Activated naive CD4-positive, alpha-beta T cell treated with anti-CD3 and anti-CD28 coated beads for 36 hours (primary cell): ENCODE measurements around the gene CNTRL. TPM values are rescaled to one million over a fixed set of nuclear protein-coding genes. Genes with fewer than 3 reads are reported as not detected.
"Not testable (repeated sequence)": the region's sequence is repeated elsewhere in the genome, so short reads cannot be mapped to it uniquely, and the experiment has no call there.

Experiments
- CTCF ChIA-PET: fragments of 350-600 bp; sonication (Branson Sonifier 250); formaldehyde crosslinking; loops from one replicate; lab custom pipeline; 2021; ENCODE audit warnings: antibody characterized with exemption; lab: Charles Lee
- DNase-seq: peaks from one replicate; pipeline ENCODE4 v3.0.0-alpha.2; 2020
- H3K27ac Mint-ChIP-seq: one replicate; pipeline ENCODE4 v1.8.0; 2021; ENCODE audit warnings: mild to moderate bottlenecking, mixed read lengths
- H3K27me3 Mint-ChIP-seq: one replicate; pipeline ENCODE4 v1.8.0; 2021; ENCODE audit warnings: low read depth, mixed read lengths
- H3K36me3 Mint-ChIP-seq: one replicate; pipeline ENCODE4 v1.8.0; 2021; ENCODE audit warnings: low read depth, mixed read lengths
- H3K4me1 Mint-ChIP-seq: one replicate; pipeline ENCODE4 v1.8.0; 2021; ENCODE audit warnings: low read depth, mixed read lengths
- H3K4me3 Mint-ChIP-seq: one replicate; pipeline ENCODE4 v1.8.0; 2021; ENCODE audit warnings: mild to moderate bottlenecking, moderate library complexity, mixed read lengths
- H3K9me3 Mint-ChIP-seq: one replicate; pipeline ENCODE4 v1.8.0; 2021; ENCODE audit warnings: mixed read lengths
- intact Hi-C: fragments of 100-400 bp; cut with micrococcal nuclease; formaldehyde crosslinking; loops from one replicate; pipeline ENCODE4 v1.15.1; 2023
- total RNA-seq, 2 experiments: library from RNA; stranded (reverse); gene quantifications; one replicate each; pipeline ENCODE4 v1.2.3, GENCODE V29; 2021

The CNTRL gene
- total RNA-seq, 2 experiments from 2014 or later: 59.4 to 63.6 TPM

DNA sequence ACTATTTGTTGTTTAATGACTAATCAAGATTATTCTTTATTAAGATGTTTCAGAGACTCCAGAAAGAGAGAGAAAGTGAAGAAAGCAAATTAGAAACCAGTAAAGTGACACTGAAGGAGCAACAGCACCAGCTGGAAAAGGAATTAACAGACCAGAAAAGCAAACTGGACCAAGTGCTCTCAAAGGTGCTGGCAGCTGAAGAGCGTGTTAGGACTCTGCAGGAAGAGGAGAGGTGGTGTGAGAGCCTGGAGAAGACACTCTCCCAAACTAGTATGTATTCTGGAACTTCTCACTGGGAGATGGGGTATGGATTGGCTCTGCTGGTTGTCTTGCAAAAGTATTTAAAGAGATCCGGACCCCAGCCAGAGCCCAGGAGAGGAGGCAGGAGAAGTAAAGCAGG is 93.3 kb downstream of the CNTRL start:
- no peaks in the 10 kb centered on the region for H3K27me3 Mint-ChIP-seq
- no peak overlapping the region for H3K4me3 Mint-ChIP-seq
- CTCF ChIA-PET: interaction anchor here (0.6 to 3.2 kb wide), 4 partner anchors 9 to 186 kb away, joined by 3 to 20 read pairs (median 5); no protein-coding TSS in a partner anchor
- H3K4me1 Mint-ChIP-seq: peaks cover 21% of the 10 kb centered on the region
- peaks cover 38% of the 10 kb centered on the region for H3K36me3 Mint-ChIP-seq
- intact Hi-C loops: loop anchor here (5.0 kb wide), 1 partner anchor 411 kb away; no protein-coding TSS in a partner anchor
- peak overlapping the region; percentile 27 for H3K27ac Mint-ChIP-seq
- no peaks in the 10 kb centered on the region for H3K9me3 Mint-ChIP-seq
- DNase-seq: no peak

DNA sequence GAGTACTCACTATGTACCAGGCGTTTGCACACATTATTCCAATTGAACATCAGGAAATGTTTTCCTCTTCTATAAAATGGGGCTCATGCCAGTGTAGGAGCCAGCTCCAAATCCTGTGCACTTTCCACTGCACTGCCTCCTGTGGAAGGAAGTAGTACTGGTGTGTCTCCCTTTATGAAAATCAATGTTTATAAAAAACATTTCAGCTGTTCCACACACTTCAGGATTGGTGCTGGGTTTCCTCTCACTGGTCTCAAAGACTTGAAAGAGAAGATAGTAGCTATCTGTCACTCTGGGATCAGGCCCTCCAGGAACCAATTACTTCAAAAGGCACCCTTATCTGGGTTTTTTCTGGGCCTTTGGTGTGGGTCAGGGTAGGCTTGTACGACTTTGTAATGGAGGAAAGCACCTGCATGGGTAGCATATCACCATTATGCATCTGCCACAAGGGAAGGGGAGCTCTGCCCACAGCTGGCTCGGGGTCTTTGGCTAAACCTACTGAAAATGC is 94.4 kb downstream of the CNTRL start:
- Mint-ChIP-seq H3K4me1 (peaks cover 21% of the 10 kb centered on the region), H3K27me3 (no peaks in the 10 kb centered on the region), H3K4me3 (no peak overlapping the region), H3K9me3 (no peaks in the 10 kb centered on the region), H3K36me3 (peaks cover 45% of the 10 kb centered on the region), H3K27ac (peak overlapping the region; percentile 54)
- intact Hi-C loops: loop anchor here (5.0 kb wide), 1 partner anchor 412 kb away; no protein-coding TSS in a partner anchor
- CTCF ChIA-PET: interaction anchor here (0.6 to 3.2 kb wide), 12 partner anchors 10 to 423 kb away, joined by 3 to 20 read pairs (median 4); no protein-coding TSS in a partner anchor
- DNase-seq: peak; percentile 36

DNA sequence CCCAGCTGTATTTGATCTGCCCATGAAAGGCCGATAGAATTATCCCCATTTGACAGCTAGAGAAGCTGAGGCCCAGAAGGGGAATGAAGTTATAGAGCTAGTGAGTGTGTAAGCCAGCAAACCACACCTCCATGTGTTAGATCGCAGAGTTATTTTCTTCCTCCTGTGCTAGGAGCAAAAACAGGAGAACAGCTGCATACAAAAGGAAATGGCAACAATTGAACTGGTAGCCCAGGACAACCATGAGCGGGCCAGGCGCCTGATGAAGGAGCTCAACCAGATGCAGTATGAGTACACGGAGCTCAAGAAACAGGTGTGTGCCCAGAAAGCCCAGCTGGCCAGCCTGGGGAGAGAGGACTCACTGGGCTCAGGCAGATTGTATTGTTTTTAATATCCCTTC is 96.5 kb downstream of the CNTRL start:
- CTCF ChIA-PET: interaction anchor here (1.4 to 1.9 kb wide), 3 partner anchors 9 to 15 kb away, joined by 3 to 6 read pairs (median 5); no protein-coding TSS in a partner anchor
- H3K4me1 Mint-ChIP-seq: peaks cover 21% of the 10 kb centered on the region
- H3K4me3 Mint-ChIP-seq: no peak overlapping the region
- H3K36me3 Mint-ChIP-seq: peaks cover 55% of the 10 kb centered on the region
- intact Hi-C loops: no loop called here
- no peaks in the 10 kb centered on the region for H3K27me3 Mint-ChIP-seq
- peak overlapping the region; percentile 42 for H3K27ac Mint-ChIP-seq
- H3K9me3 Mint-ChIP-seq: no peaks in the 10 kb centered on the region
- no peak for DNase-seq

DNA sequence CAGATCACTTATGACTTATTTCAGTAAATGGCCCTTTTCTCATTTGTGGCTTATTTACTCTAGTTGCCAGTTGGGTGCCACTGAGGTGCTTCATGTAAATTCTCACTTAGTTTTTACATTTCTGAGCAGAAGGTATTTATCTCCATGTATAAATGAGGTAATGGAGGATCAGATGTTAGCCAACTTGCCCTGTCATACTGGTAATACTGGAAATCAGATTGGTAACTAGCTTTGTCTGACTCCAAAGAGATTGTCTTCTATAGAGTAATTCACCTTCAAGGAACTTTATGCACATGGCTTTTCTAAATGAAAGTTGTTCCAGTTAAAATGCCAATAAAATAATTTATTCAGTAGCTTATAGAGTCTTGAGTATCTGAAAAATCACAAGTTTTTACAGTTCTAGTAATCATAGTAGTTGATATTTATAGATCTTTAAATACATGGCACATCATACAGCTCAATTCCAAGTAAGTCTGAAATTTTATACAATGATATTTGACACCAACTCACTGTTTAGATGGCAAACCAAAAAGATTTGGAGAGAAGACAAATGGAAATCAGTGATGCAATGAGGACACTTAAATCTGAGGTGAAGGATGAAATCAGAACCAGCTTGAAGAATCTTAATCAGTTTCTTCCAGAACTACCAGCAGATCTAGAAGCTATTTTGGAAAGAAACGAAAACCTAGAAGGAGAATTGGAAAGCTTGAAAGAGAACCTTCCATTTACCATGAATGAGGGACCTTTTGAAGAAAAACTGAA is 98.2 kb downstream of the CNTRL start:
- CTCF ChIA-PET: interaction anchor here (0.6 to 0.7 kb wide), 2 partner anchors 46 to 261 kb away, joined by 3 read pairs; no protein-coding TSS in a partner anchor
- DNase-seq: no peak
- intact Hi-C loops: no loop called here
- Mint-ChIP-seq H3K27me3 (no peaks in the 10 kb centered on the region), H3K27ac (peak overlapping the region; percentile 10), H3K9me3 (no peaks in the 10 kb centered on the region), H3K4me1 (peaks cover 14% of the 10 kb centered on the region), H3K4me3 (no peak overlapping the region), H3K36me3 (peaks cover 55% of the 10 kb centered on the region)

DNA sequence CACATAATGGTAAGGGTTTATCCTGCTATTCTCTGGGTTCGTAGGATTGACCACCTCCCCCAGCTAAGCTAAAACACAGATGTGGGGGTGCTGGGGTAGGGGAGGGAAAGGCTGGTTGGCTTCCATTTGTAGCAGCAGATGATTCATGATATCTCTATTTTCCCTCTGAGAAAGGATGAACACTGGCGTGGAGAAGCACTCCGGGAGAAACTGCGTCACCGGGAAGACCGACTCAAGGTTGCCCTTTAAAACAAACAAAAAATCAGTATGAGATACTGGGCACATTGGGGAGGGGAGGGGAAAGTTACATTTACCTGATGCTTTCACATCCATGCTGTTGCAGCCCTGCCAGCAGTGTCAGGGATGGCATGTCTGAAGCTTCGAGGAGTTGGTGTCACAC is 98.7 kb downstream of the CNTRL start:
- no peak for DNase-seq
- peaks cover 54% of the 10 kb centered on the region for H3K36me3 Mint-ChIP-seq
- no peak overlapping the region for H3K4me3 Mint-ChIP-seq
- CTCF ChIA-PET: interaction anchor here (0.7 kb wide), 1 partner anchor 235 kb away, joined by 3 read pairs; no protein-coding TSS in a partner anchor
- intact Hi-C loops: no loop called here
- peaks cover 8% of the 10 kb centered on the region for H3K4me1 Mint-ChIP-seq
- no peaks in the 10 kb centered on the region for H3K27me3 Mint-ChIP-seq
- peak overlapping the region; percentile 60 for H3K27ac Mint-ChIP-seq
- no peaks in the 10 kb centered on the region for H3K9me3 Mint-ChIP-seq

DNA sequence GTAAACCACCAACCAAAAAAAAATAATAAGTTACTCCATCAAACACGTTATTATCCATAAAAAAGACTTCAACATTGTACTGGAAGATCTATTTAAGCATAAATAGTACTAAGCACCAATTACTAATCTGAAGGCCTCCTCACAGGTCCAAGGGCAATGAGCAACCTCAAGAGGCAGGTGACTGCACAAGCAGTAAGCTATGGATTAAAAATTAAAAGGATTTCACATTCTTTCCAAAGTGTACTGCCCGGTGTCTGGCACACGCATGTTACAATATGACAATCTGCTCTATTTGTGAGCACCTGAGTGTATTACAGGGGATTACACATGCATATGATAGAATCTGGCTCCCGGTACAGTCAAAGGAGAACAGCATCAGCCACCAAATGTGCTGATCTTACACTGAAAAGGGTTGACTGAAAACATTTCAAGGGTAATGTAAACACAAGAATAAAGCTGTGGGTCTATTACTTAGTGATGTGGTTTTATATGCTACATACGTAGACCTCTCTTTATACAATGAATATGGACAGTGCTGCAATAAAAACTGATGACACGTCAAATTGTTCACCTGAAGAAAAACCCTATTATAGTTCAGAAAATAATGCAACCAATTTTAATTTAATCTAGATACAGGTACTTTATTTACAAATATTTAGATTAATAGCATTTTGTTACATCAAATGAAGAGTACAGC is 104.1 kb downstream of the CNTRL start:
- intact Hi-C loops: loop anchor here (2.0 kb wide), 1 partner anchor 14 kb away; no protein-coding TSS in a partner anchor
- CTCF ChIA-PET: no interaction called here
- Mint-ChIP-seq H3K4me3 (no peak overlapping the region), H3K36me3 (peaks cover 36% of the 10 kb centered on the region), H3K27me3 (no peaks in the 10 kb centered on the region), H3K4me1 (peaks cover 22% of the 10 kb centered on the region), H3K27ac (peak overlapping the region; percentile 51), H3K9me3 (no peaks in the 10 kb centered on the region)
- no peak for DNase-seq

DNA sequence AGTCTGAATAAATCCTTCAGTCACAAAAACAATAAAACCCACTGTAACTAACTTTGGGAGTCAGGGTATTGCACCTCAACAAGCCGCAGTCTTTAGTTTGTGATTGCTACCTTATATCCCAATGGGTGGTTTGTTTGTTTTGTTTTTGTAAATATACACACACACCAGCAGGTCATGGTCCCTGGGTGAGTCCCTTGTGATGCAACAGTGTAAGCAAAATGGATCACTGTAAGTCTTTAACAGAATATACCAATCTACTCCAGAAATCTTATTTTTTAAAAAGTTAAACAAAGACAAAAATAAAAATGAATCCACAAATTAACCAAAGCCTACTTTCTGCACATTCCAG is 104.6 kb downstream of the CNTRL start:
- H3K4me3 Mint-ChIP-seq, H3K27ac Mint-ChIP-seq, DNase-seq, CTCF ChIA-PET, H3K27me3 Mint-ChIP-seq, H3K9me3 Mint-ChIP-seq: not testable (repeated sequence)
- intact Hi-C loops: loop anchor here (2.0 kb wide), 1 partner anchor 15 kb away; no protein-coding TSS in a partner anchor
- Mint-ChIP-seq H3K36me3 (peaks cover 33% of the 10 kb centered on the region), H3K4me1 (peaks cover 27% of the 10 kb centered on the region)

DNA sequence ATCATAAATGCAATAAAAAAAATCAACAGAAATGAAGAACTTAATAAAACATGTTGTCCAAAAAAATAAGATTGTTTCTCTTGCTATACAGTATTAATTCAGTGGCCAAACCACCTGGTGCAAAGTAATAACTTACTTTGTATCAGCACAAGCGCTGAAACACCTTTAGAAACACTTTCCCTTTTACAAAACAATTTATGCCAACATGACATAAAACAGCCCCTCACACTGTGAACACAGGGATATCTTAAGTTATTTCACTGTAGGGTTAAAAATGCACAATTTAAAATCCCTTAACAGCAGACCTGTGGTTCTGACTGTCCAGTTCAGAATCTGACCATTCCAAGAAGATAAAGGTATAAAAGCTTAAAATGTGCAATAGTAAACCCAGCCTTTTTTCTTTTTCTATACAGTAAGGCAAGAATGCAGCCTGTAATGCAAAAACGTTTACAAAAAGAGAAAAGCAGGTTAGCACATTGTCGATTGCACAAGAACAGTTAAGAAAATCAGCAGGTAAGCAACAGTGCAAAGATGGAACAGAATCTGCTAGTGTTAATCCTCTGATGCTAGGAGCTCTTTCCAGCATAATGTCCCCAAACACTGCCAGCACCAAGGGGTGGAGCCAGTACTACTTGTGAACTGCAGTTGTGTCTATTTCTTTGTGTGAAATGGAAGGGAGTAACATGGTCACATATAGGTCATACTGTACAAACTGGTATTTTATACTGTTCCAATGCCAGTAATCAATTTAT is 105.4 kb downstream of the CNTRL start:
- H3K27ac Mint-ChIP-seq: peak overlapping the region; percentile 60
- H3K4me1 Mint-ChIP-seq: peaks cover 34% of the 10 kb centered on the region
- no peaks in the 10 kb centered on the region for H3K27me3 Mint-ChIP-seq
- no peak overlapping the region for H3K4me3 Mint-ChIP-seq
- intact Hi-C loops: loop anchor here (2.0 kb wide), 1 partner anchor 15 kb away; no protein-coding TSS in a partner anchor
- CTCF ChIA-PET: interaction anchor here (2.4 kb wide), 1 partner anchor 11 kb away, joined by 7 read pairs; no protein-coding TSS in a partner anchor
- H3K36me3 Mint-ChIP-seq: peaks cover 31% of the 10 kb centered on the region
- H3K9me3 Mint-ChIP-seq: no peaks in the 10 kb centered on the region
- DNase-seq: no peak

DNA sequence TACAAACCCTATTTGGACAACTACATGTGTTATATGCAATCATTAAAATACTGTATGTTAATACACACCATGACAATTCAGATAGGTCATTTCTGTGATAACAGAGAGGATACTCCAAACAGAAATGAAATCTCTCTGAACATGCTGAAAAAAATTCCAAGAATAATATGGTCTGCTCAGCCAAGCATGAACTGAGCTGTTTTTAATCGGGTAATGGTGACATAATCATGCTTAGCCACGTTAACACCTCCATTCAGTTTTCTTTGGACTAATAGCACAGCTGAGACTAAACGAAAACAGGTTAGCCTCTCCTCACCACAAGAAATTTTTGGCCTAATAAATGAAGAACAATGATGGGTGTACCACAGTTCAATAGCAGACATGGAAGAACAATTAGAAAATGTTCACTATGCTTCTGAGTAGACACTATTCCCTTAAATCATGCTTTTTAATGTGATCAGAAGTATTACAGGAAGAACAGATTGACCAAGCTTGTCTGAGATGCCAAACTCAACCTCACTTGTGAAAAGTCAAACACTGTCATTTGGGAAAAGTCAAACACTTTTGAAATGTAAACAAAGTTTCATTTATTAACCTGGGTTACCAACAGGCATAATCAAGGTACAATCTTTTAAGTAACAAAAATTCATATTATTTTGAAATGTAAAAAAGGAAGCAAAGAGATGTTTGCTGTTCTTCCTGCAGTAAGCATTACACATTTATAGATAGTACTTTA is 107.5 kb downstream of the CNTRL start:
- H3K27ac Mint-ChIP-seq: peak overlapping the region; percentile 74
- no peaks in the 10 kb centered on the region for H3K27me3 Mint-ChIP-seq
- DNase-seq: no peak
- peaks cover 52% of the 10 kb centered on the region for H3K4me1 Mint-ChIP-seq
- CTCF ChIA-PET: interaction anchor here (2.4 kb wide), 1 partner anchor 13 kb away, joined by 7 read pairs; no protein-coding TSS in a partner anchor
- H3K36me3 Mint-ChIP-seq: peaks cover 36% of the 10 kb centered on the region
- H3K4me3 Mint-ChIP-seq: no peak overlapping the region
- intact Hi-C loops: no loop called here
- no peaks in the 10 kb centered on the region for H3K9me3 Mint-ChIP-seq

DNA sequence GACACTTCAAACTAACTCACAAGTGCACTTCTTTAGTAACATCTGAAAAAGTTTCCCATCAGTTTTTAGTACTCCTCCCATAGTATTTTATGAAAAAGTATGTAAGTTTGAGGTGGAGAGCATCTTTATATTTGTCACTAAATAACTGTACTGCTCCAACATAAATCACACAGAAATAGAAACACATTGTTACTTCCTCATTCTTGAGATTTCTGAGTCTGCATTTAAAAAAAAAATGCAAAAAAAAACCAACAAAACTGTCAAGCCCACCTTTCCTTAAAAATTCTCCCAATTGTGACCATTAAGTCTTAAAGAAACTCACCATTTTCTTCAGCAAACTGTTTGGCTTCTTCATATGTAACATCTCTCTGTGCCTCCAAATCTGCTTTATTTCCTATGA is 108.2 kb downstream of the CNTRL start:
- Mint-ChIP-seq H3K4me3 (no peak overlapping the region), H3K27ac (peak overlapping the region; percentile 77), H3K36me3 (peaks cover 36% of the 10 kb centered on the region), H3K4me1 (peaks cover 59% of the 10 kb centered on the region), H3K27me3 (no peaks in the 10 kb centered on the region), H3K9me3 (no peaks in the 10 kb centered on the region)
- CTCF ChIA-PET: no interaction called here
- DNase-seq: no peak
- intact Hi-C loops: no loop called here
